SKM-1 (cell line): Measurements from ENCODE around the gene NRAP.

Experiments
- DNase-seq: peaks from one replicate; lab custom pipeline; 2025; ENCODE audit not compliant: unreplicated experiment; lab: John Stamatoyannopoulos, UW

NRAP gene

DNA sequence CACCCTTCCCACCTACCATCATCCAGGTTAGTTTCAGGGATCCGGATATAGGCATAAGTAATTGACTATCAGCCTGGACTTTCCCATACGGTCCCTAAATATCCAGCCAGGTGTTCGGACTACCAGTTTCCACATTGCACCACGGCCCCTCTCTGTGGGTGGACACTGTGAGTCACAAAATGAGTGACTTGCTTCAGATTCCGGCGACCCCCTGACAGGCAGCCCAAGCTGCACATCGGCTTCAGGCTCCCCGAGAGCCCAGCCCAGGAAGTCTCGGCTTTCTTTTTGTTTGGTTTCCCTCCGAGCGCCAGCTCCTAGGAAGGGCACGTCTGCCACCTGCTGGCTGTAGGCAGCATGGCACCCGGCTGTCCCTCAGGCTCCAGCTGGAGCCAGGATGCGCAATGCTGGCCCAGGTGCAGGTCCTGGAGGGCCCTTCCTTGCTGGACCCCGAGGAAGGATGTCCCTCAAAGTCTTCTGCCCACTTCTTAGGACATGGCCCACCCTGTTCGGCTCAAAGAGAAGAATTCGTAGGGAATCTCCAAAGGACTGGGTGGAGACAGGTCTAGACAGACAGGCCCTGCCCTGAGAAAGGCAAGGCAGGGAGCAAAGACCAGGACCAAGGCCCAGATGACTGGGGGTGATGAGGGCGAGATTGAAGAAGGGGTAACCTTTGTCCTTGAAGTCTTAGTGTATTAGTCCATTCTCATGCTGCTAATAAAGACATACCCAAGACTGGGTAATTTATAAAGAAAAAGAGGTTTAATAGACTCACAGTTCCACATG, 100.3 kb downstream of the NRAP start:
- peak; percentile 32 for DNase-seq

DNA sequence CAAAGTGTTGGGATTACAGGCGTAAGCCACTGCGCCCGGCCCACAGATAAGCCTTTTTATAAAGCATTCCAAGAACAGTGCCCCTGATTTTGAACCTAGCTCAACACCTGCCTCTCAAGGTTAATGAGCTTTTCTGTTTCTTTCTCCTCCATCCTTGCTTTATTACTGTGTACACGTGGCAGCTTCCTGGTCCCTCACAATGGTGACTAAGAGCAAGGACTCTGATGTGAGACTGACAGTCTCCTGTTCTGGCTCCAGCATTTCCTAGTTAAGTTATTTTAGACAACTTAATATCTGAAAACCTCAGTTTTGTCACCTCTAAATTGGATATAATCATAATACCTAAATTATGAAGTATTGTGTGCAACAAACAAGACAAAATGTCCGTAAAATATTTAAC, 101.1 kb downstream of the NRAP start:
- no peak for DNase-seq

DNA sequence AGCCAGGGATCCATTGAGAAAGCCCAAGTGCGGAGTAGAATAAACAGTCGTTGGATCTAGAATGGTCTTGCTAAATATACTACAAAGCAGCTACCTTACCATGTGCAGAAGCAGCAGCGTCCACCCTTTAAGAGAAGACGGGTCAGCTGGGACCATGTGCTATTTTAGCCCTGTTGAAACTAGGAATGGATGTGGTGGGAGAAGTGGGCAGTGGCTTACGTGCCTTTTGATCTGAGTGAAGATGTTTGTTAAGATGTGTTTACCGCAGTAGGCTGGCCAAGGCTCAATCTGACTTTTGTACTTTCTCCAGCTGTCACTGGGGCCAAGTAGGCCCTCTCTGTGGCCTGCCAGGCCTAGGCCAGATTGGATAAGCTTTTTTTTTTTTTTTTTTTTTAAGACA, 101.8 kb downstream of the NRAP start:
- no peak for DNase-seq

DNA sequence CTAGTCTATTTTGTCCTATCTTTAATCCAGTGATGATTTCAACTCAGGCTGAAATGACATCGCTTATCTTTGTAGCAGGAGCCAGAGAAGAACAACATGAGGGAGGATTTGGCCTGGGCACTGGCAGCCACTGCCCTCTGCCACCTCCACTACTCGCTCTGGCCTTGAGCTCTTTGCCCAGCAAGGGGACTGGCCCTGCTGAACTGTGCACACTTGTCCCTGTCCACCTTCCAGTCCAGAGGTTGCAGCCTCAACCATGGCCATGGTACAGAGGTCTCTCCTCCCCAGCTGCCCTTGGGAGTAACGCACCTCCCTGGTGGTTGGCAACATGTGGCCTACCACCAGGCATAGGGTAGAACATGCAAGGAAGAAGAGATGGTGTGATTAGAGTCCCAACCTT, 102.6 kb downstream of the NRAP start:
- no peak for DNase-seq

DNA sequence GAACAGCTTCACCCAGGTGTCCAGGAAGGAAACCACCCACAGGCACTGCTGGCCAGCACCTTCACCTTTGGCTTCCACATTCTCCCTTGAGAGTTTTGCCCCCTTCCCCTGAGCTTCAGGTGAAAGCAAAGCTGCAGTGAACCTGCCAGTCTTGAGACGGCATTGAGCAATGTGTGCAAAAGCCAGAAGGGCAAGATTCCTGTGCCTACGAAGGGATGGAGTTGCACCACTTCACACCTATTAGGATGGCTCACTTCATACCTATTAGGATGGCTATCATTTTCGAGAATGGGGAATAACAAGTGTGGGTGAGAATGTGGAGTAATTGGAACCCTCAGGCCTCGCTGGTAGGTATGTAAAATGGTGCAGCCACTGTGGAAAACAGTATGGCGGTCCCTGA, 103.8 kb downstream of the NRAP start:
- no peak for DNase-seq

DNA sequence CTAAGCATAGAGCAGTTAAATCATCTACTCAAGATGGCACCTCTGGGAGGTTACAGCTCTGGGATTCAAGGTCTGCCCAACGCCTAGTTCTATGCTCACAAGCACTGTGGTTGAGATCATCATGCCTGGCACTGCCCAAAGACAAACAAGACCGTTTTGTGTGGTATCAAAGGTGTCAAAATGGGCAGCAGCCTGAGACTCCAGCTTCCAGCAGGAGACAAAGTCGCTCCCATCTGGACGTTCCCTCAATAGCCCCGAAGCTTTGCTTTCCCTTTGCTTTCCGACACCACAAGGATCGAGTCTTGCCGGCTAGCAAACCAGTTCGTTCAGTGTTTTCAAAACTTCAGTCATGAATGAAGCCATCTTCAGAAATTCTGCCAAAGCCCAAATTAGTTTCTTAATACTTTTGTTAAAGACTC, 105.9 kb downstream of the NRAP start:
- DNase-seq, result no peak

DNA sequence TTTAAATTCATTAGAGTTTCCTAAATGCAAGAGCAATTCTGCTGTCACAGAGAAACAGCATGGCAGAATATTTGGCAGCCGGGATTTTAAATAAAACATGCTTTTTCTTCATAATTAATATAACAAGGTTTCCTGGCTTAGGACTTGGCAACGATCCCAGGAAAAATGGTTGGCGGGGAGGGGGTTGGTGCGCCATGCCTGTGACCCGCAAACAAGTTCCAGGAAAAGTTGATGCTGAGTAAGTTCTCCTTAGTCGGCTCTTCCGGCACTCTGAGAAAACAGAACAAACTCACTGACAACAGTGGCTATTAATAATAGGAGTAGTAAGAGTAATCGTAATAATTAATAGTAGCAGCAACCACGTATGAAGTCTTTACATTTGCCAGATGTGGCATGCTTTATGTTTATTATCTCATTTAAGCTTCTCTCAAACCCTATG, 106.4 kb downstream of the NRAP start:
- DNase-seq, result no peak

DNA sequence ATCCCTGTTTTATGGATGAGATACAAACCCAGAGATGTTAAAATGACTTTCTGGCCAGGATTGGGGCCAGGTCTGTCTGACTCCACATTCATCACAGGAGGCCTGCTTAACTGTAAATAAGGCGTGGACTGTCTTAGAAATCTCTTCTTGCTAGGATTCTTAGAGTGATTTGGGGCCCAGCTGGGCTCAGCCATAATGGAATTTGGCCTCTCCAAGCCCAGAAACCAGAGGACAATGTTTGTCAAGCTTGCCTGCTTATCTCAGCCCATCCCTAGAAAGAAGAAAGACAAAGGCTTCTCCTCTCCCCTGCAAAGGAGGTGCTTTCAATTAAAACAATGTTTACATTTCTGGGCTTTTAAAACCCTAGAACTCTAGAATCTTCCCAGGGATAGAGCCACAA, 108.1 kb downstream of the NRAP start:
- DNase-seq, result no peak

DNA sequence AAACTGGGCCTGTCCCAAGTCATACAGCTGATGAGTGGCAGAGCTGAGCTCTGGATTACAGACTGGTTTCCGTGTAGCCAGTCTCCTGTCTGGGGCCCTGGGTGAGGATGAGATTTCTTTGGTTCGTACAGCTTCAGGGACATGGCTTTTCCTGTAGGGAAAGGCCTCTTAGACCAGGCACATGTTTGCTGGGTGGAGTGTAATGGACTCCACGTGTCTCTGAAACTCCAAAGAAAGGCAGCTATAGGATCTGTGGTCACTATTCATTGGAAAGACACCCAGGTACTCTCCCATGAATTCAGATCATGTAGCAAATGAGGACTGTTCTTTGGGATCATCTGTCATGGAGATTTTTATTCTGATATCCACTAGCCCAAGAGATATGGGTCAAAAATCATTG, 108.6 kb downstream of the NRAP start:
- DNase-seq, result no peak

DNA sequence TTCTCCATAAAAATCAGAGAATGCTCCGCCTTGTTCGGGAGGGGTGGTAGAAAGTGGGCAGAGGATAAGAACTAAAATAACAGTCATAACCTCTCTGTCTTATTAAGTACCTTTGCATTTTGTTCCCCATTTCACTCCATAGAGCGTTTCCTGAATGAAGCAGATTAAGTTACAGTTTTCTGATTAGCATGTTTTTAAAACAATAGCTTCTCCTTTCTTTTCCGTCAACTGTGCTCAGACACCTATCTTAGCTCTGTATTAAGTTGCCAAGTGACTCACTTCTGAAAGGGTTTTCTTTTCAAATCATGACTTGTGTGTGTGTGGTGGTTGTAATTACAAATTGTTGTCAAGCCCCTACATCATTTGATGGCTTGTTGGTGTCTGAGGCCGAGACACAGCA, 109.6 kb downstream of the NRAP start:
- DNase-seq, result no peak

DNA sequence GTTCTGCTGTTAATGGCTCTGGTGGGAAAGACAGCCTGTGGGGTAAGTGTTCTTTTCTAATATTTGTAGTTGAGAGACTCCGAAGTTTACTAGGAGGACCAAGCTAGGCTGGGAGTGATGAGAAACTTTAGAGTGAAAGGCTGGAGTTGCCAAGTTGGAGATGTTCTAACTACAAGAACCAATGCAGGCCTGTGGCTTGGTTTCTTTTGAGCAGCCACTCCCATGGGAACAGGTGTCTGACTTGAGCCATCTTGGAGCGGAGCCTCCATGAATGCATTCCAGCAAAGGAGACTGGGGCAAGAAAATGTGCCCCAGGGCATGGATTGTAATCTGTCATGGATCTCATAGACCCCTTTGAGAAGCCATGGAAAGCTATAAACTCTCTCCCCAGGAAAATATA, 110.7 kb downstream of the NRAP start:
- no peak for DNase-seq

DNA sequence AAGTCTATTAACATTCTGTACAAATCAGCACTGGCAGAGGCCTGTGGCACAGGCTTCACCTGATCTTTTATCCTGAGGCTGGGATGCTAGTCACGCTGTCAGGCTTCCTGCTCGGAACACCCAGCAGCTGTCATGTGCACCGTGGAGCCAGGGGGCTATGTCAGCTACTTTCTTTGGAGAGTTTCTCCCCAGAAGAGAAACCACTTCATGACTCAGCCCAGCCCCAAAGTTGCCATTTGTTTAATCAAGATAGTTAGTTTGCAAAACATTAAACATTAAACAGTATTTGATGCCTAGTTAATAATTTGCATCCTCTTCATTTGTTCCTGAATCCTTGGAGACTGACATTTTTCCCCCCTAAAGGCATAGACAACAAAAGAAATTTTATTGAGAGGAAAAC, 111.1 kb downstream of the NRAP start, which contains the start of gene HABP2:
Gene HABP2, plus strand, starts transcription at position 353 of the 400 bp plus-strand sequence. CDS start 69 bp downstream, outside the sequence.
- DNase-seq, result no peak

DNA sequence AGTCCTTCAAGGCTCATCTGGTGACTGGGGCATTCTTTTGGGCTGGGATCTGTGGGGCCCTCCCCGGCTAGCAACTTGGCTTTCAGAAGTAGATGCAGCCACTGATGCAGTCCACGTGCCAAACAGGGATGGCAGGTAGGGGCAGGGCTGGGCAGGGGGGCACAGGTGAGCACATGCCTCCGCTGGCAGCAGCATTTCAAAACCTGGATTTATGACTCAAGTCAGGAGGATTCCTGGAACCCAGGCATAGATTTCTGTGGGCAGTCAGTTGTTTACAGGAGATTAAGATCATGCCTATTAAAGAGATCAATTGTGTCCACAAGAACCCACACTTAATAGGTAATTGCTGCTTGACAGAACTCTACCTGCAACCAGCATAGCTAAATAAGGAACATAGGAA, 111.8 kb downstream of the NRAP start:
- no peak for DNase-seq

DNA sequence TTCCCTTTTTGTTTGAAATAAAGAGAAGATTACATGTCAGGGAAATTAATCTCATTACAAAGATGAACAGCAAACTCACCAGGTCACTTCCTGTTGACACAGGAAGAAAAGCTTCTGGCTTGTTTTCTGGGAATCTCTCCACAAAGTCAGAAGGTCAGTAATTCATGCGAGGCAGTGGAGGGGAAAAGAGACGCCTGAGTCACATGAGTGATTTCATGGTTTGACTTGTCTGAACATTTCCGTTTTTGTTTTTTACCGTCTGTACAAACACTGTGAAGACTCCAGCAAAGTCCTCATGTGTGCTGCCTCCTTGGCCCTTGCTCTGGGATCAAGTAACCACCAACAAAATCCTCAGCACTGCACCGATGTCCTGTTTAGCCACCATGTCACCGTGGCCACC, 113.5 kb downstream of the NRAP start:
- DNase-seq, result no peak

DNA sequence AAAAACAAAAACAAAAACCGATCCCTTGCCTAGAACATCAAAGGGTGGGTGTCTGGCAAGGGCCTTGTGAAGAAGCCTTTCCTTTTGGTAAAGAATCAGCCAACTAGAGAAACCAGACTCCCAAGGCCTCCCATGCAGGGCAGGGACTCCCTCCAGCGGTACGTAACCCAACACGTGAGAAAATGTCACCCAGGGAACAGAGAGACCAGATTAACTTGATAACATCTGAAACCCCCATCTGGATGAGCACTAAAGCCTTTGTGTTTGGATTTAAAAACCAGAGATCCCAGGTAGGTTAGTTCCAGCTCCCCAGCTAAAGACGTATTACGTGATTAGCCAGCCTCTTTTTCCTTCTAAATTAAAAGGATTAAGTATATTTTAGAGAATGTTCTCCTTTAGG, 114.0 kb downstream of the NRAP start:
- no peak for DNase-seq

DNA sequence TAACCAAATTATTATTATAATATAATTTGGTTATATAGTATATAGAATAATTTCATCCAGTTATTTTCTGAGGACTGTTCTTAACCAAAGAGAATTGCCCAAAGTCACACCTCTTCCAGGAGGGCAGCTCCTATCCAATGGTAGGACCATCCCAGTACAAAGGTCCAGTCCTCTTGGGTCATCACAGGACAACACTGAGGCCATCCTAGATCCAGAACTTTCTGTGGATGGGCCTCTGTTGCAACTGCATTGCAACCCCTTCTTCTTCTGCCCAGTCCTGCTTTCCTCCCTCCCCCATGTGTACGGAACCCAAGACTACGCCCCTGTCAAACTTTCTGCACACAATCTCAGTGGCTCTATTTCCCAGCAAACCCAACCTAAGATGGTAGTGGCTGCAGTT, 116.4 kb downstream of the NRAP start:
- DNase-seq, result no peak

DNA sequence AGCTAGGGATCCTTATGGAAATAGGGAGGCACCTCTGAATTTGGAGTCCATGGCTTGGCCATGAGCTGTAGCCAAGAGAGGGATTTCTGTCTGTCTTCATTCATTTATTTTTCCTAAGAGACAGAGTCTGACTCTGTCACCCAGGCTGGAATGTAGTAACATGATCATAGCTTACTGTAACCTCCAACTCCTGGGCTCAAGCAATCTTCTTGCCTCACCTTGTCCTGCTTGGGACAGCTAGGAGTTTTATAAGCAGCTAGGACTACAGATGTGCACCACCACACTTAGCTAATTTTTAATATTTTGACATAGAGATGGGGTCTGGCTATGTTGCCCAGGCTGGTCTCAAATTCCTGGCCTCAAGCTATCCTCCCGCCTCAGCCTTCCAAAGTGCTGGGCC, 119.4 kb downstream of the NRAP start:
- DNase-seq, result no peak

DNA sequence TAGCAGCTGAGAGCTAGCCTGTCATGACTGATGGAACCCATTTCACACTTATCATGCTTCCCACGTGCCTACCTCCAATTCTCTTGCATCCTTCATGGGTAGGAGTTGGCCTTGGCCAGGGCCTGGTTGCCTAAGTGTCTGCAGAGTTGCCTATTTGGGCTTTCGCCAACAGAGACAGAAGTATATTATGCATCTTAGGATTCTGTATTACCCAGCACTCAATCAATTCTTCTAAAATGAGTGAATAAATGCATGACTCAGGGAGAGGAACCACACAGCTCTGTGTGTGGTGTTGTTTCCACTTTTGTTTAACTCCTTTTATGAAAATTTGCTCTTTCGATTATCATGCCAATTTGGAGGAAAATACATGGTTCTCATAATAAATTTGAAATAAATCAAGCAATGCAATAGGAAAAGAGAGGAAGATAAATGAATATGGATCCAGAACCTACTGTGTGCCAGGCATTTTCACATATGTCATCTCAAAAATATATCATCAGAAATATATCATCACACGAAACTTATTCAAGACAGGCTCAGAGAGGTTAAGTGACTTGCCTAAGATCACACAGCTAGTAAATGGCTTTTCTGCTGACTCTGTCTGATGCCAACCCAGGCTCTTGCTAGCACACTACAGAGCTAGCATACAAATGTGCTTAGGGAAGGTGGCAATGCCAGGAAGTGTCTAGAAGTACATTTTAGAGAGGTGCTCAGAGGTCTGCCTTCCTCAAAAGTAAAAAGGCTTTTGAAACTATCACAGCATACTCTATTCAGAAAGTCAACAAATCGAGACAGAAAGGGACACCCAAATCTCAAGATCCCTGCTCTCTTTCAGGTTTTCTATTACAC, 120.5 kb downstream of the NRAP start:
- DNase-seq, result no peak

DNA sequence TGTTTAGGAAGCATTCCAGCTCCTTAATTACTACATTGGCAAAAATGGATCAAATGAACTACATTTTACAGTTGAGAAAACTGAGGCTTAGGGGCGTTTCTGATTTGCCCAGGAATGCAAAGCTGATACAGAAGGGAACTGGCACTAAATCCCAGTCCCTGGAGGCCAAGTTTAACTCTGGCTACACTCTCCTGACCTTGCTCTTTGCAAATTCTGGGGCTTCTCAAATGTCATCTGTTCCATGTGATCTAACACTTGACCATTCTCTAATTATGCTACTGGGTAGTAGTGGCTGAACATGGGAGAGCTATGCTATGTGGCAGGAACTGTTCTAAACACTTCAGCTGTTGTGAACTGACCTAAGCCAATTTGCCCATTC, 122.3 kb downstream of the NRAP start:
- DNase-seq, result no peak

DNA sequence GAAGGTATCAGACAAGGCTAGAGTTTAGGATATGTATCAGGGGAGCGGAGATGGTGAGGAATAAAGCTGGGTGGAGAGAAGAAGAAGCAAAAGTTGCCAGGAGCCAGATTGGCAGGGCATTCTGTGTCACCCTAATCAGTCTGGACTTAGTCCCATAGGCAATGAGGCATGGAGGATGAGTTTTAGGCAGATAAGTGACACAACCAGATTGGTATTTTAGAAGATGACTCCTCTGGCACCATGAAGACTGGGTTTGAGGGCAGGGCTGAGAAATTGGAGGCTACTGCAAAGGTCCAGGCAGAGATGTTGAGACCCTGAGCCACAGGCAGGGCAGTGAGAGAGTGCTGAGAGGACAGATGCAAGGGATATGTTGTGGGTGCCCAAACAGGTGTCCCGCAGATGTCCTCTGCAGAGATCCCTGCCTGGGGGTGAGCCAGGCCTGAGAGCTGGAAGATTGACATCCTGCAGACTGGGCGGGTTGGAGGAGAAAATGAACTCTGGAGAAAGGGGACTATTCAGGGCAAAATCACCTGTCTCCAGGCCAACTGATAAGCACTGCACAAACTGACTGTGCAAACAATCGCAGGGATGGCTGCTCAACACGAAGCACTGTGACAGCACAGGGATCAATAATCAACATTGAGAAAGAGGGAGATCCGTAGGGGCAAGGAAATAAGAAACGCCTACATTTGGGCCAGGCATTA, 122.8 kb downstream of the NRAP start:
- DNase-seq, result no peak

DNA sequence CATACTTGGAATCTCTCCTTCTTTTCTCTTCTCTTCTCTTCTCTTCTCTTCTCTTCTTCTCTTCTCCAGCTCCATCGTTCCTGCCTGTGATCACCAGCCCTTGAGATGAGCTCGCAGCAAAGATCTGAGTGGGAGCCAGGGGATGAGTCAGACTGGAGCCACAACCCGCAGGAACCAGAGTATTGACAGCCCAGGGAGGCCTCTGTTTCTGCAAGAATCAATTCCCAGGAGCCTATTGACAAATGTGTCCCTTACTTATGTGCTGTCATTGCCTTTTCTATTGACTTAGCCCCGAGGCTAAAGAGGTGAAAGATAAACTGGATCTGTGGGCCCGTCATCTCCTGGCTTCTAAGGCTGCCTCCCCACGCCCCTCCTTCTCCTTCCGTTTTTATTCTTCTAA, 124.1 kb downstream of the NRAP start:
- DNase-seq, result no peak
